CD4-positive, alpha-beta T cell treated with Interleukin-4 for 1 hour (primary cell): Measurements from ENCODE around the gene APOBEC3G.

ENCODE experiments used
- DNase-seq, 2 donors: peaks; one replicate each; pipeline ENCODE4 v3.0.0-alpha.2; 2020 to 2022

Gene APOBEC3G

DNA sequence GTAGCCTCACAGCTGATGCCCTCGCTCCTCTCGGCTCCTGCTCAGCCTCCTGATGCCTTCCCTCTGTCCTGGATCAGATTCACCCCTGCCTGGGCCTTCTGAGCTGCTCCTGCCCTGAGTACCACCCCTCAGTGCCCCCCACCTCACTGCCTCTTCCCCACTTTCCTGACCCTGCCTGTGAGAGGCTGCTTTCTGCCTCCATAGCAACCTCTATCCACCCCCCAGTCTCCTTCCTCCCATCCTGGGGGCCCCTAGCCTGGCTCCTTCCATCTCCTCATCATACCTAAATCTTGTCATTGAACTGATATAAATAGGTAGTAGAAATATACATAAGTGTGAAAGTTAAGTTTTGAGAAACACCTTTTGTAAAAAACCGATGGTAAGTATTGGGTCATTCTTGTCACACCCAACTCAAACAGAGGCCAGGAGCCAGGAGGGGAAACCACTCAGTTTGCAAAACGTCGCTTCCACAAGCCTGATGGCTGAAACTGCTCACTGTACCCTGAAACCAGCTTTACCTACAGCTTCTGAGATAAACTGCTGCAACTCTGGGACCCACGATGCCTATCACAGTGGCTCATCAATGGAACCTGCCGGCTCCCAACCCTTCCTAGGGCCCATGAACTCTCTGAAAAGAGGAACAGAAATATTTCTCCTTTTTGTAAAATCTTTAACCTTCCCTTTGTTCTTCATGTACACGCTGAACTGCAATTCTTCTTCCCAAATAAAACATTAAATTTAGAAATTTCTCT lies 15.2 kb downstream of the APOBEC3G start:
- no peak for DNase-seq

DNA sequence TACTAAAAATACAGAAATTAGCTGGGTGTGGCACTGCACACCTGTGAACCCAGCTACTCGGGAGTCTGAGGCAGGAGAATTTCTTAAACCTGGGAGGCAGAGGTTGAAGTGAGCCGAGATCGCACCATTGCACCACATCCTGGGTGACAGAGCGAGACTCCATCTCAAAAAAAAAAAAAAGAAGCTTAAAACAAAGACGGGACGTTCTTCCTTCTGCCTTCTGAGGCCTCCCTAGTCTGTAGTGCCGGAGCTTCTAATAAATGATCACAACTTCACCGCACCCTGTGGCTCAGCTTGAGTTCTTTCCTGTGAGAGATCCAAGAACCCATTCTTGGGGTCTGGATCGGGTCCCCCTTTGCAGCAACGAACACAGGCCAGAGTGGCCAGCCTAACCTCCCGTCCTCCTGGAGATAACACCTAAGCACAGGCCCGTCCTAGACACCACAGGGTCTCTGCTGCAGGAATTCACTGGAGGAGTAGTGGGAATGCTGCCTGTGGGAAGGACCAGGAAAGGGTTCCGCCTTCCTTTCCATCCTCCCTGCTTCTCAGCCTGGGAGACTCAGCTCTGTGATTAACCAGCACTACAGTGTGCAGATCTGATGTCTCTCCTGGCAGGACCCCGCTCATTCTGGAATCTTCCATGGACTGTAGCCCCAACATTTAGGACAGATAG lies 17.8 kb downstream of the APOBEC3G start:
- peak; percentile 37 to 59 for DNase-seq

DNA sequence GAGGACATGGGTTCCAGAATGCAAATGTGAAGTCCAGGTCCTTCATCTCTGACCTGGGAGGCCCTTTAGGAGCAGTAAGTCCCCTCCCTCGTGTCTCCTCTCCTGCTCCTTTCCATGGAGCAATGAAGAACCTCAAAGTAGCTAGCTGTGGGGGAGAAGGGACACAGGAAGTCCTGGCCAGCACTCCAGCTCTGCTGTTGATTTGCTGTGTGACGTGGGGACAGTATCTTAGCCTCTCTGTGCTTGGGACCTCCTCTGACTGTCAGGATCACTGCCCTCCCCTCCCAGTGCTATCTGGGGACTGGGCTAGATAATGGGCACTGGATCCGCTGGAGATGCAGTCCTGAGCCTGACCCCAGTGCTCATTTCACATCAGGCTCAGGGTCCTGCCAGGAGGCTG lies 18.9 kb downstream of the APOBEC3G start:
- DNase-seq, result no peak

DNA sequence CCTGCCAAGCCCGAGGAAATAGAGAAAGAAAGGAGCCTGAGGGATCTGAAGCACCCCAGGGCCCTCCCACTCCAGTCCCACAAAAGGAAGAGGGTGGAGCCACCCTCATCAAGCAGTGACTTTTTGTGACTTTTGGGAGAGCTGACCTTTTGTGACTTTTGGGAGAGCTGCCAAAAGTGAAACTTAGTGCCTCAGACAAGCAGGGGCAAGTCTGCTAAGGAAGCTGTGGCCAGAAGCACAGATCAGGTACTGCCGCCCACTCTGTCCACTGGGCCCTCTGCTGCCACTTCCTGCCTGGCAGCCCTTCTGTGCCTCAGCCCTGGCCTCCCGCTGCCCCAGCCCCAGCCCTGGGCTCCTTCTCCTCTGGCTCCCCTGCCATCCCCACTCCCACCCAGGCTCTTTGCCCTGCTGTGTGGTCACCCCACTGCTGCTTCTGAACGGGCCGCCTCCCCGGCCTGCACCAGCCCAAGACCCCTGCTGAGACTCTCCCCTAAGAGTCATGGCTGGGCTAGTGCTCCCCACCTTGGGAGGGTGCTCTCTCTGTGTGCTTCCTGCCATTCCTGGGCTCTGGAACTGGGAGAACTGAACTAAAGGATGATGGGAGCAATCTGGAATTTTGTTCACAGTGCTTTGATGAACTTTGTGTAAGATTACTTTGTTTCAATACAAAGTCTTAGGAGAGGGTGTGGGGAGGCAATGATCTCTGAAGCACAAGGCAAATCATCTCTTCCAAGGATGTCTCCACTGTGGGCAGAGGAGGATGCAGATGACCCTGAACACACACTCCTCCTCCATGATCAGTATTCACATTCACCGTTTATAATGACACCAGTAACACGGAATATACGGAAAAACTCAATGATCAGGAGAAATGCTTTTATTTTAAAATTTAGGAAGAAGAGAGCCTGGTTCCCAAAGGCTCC lies 20.3 kb downstream of the APOBEC3G start, which contains the start of gene APOBEC3H:
Gene APOBEC3H (plus strand): TSS at position 147 of the 923 bp plus-strand sequence. CDS start 3,035 bp downstream, outside the sequence.
- DNase-seq, result peak; percentile 43 to 59

DNA sequence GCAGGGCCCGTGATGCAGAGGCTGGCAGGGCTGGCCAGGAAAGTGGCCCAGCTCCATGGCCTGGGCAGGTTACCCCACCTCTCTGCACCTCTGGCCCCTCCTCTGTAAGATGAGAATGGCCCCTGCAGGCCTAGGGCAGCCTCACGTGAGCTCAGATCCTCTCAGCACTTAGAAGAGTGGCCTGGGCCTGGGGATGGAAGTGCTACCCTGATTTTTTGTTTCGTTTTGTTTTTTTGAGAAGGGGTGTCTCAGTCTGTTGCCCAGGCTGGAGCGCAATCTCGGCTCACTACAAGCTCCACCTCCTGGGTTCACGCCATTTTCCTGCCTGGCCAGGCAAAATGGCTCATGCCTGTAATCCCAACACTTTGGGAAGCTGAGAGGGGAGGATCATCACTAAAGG lies 21.0 kb downstream of the APOBEC3G start:
- peak in 1 of 2 donors; percentile 31 for DNase-seq

DNA sequence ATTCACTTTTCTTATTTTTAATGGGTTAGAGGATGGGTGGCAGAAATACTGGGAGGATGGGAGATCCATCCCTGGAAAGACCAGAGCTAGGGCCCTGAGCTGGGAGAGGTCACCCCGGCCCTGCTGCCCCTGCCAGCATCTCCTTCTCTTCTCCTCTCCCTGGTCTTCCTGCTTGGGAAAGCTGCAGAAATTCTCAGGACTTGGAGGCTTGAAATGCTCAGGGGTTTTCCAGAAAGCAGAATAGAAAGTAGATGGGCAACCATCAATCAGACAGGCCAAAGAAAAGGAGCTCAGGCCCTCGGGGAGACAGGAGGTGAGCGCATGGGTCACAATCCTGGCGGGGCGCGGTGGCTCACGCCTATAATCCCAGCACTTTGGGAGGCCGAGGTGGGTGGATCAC lies 21.5 kb downstream of the APOBEC3G start:
- no peak for DNase-seq

DNA sequence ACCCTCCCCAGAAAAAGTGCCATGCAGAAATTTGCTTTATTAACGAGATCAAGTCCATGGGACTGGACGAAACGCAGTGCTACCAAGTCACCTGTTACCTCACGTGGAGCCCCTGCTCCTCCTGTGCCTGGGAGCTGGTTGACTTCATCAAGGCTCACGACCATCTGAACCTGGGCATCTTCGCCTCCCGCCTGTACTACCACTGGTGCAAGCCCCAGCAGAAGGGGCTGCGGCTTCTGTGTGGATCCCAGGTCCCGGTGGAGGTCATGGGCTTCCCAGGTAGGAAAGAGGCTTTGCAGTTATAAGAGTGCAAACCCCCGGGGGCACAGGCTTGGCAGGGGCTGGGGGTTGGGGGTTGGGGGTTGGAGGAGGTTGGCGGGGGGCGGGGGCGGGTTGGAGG lies 24.2 kb downstream of the APOBEC3G start:
- no peak for DNase-seq

DNA sequence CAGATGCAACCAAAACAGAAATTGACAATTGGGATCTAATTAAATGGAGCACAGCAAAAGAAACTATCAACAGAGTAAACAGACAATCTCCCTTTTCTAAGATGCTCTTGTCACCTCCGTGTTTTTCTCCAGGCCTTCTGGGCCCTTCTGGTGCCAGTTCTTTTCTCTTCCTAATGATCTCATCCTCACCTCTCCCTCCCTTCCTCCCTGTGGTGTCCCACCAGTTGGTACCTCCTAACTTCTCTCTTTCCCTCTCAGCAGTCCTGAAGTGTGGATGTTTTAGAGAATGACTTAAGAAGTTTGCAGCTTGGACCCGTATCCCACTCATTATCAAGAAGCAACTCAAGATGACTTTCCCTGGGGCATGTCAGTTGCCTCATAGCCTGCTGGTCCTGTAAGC lies 26.4 kb downstream of the APOBEC3G start:
- DNase-seq, result no peak

DNA sequence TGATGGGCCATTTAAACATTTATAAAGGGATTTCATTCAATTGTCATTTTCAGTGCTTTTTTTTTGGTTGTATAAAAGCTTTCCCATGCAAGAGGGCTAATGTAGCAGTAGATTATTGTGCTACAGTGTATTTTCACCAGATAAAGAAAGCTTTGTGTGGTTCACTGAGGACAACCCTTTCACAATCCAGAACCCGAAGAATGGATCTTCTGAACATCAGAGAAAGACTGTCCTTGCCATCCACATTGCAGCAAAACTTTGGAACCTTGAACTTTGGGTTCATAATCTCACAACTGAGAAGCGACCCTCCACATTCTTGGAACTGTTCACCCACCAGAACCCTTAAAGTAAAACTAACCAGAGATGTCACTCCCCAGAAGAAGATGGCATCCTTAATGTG lies 29.3 kb downstream of the APOBEC3G start:
- DNase-seq, result no peak

DNA sequence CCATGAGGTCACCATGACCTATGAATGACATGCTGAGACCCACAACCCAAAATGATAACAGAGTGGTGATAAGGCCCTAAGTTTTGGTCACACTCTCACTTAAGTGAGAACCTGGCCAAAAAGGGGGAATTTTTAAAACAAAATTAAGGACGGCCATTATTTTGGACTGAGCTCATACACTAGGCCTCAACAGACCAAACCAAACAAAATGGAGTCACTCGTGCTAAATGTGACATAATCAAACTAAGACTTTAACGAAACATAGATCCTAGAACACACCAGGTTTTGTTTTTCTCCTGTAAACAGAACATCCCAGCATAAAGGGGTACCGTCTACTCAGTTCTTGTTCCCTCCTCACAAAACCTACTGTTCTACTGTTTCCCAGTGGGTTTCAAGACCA lies 31.4 kb downstream of the APOBEC3G start:
- no peak for DNase-seq

DNA sequence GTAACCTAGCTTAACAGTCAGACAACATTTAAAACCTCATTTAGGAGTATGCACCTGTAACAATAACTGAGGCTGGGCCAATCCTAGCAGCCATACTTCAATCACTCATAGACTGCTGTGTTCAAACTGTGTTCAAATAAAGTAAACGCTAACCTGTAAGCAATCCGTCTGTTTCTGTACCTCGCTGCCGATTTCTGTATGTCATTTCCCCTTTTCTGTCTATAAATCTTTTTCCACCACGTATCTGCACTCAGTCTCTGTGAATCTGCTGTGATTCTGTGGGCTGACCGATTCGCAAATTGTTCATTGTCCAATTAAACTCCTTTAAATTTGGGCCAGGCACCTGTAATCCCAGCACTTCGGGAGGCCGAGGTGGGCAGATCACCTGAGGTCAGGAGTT lies 32.3 kb downstream of the APOBEC3G start:
- no peak for DNase-seq

DNA sequence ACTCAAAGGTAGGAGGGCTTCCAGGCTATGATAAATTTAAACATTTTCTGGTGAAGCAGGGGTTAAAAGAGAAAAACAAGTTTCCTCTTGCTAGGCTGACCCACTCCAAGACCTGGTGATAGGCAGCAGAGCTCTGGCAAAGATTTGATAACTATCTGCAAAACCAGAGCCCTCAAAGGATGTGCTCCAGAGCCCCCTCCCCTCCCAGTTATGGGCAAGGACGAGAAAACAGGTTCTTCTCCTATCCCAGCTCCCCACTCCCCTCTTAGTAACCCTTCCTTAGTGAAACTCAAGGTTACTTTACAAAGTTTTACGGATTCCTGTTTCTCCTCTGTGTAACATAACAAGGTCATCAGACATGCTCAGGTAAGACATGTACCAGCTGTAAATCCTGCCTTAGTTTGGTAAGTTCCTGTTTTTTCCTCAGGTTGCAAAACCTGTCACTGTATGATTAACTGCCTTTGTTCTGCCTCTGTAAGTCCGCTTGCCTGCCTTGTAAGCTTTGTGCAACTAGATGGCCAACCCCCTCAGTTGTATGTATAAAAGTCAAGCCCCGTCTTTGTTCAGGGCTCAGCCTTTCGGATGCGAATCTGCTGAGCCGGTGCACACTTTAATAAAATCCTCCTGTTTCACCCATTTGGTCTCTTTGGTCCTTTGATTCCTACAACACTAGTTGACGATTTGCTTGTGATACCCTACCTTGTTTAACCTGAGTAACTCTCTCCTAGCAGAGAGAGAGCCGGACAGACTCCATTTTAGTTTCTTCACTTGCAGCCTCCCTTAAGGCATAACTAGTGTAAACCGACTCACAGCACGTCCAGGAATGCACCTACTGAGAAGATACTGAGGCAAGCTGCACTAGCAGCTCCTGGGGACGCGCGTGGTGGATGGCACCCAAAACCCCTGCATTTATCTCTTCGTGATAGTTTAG lies 33.8 kb downstream of the APOBEC3G start:
- DNase-seq, result no peak

DNA sequence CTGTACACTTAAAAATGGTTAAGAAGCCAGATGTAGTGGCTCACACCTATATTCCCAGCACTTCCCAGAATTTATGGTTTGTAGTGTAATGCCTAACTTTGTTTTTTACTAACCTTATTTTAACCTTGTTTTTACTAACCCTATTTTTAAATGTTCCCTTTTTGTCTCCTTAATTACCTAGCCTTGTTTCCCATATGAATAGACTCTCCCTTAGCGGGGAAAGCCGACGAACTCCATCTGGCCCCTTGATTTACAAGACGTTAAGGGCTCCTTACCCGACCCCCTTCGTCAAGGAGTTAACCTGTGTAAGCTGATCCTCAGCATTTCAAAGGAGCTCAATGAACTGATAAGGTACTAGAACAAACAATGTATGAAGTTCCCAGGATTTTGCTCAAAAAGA lies 37.0 kb downstream of the APOBEC3G start:
- DNase-seq, result no peak

DNA sequence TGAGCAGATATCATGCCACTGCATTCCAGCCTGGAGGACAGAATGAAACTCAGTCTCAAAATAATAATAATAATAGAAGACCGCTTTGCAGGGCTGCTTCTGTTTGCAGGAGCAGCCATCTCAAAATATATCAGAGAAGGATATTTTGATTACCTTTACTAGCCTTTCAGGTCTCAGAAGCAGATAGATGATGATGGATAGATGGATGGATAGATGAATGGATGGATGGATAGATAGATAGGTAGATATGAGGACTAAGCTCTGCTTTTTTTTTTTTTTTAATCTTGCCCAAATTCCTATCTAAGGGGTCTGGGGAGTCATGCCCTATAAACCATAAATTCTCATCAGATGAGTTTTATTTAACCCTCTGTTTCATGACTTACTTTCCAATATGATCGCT lies 38.5 kb downstream of the APOBEC3G start:
- DNase-seq, result no peak

DNA sequence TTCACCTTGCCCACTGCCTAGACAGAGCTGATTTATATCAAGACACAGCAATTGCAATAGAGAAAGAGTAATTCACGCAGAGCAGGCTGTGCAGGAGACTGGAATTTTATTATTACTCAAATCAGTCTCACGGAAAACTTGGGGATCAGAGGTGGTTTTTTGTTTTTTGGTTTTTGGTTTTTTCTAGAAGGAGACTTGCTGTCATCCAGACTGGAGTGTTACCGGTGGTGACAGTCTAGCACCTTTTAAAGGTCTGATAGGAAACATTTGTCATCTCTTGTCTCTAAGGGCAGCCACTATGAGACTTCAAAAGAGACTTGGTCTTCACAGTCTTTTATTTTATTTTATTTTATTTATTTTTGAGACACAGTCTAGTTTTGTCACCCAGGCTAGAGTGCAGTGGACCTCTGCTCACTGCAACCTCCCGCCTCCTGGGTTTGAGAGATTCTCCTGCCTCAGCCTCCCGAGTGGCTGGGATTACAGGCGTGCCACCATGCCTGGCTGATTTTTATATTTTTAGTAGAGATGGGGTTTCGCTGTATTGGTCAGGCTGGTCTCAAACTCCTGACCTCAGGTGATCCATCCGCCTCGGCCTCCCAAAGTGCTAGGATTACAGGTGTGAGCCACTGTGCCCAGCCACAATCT lies 39.0 kb downstream of the APOBEC3G start:
- DNase-seq, result peak; percentile 29 to 69

DNA sequence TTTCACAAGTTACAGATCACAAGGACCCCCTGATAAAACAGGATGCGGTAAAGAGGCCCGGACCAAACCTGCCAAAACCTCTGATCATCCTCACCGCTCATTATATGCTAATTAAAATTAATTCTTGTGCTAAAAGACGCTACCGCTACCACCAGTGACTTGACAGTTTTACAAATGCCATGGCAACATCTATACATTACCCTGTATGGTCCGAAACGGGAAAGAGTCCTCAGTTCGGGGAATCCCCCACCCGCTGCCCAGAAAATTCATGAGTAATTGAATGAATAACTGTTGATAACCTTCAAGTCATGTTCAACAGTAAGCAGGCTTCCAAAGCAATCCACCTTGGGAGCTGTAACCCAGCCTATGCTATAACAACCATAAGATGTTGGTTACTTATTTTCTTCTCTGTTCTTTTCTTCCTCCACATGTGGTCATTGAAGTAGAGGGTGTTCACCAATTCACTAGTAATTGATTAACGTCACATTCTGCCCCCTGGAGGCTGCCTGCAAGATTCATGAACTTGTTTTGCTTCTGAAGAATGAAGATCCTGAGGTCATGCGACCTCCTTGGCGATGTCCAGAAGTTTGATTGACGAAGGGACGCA lies 40.6 kb downstream of the APOBEC3G start:
- DNase-seq, result peak; percentile 80 to 89

DNA sequence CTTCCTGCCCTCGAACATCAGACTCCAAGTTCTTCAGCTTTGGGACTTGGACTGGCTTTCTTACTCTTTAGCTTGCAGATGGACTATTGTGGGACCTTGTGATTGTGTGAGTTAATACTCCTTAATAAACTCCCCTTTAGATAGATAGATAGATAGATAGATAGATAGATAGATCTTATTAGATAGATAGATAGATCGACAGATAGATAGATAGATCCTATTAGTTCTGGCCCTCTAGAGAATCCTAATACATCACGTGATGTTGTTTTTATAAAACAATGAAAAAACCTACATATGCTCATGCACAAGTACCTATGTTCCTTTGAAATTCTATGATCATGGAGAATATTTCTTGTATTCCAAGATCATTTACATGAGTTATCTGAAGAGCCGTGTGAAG lies 43.9 kb downstream of the APOBEC3G start:
- DNase-seq, result no peak

DNA sequence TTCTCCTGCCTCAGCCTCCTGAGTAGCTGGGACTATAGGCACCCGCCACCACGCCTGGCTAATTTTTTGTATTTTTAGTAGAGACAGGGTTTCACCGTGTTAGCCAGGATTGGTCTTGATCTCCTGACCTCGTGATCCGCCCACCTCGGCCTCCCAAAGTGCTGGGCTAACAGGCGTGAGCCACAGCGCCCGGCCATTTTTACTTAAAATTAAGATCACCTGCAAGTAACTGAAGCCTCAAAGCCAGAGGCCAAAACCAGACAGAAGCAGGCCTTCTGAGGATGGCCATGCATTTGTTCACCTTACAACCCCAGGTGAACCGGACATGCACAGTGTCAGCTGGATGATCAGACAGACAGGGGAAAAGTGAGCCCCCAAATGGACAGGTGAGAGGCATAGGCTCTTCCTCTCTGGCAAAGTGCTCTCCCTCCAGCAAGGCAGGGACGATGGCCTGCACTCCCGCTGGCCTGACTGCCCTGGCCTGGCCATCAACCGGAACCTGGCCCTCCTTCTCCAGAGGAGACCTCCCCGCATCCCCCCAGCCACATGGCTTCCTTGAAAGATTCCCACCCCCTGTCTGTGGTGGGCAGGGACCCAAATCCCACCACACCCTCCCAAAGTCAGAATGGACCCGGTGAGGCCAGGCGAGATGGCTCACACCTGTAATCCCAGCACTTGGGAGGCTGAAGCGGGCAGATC lies 45.8 kb downstream of the APOBEC3G start:
- no peak for DNase-seq

DNA sequence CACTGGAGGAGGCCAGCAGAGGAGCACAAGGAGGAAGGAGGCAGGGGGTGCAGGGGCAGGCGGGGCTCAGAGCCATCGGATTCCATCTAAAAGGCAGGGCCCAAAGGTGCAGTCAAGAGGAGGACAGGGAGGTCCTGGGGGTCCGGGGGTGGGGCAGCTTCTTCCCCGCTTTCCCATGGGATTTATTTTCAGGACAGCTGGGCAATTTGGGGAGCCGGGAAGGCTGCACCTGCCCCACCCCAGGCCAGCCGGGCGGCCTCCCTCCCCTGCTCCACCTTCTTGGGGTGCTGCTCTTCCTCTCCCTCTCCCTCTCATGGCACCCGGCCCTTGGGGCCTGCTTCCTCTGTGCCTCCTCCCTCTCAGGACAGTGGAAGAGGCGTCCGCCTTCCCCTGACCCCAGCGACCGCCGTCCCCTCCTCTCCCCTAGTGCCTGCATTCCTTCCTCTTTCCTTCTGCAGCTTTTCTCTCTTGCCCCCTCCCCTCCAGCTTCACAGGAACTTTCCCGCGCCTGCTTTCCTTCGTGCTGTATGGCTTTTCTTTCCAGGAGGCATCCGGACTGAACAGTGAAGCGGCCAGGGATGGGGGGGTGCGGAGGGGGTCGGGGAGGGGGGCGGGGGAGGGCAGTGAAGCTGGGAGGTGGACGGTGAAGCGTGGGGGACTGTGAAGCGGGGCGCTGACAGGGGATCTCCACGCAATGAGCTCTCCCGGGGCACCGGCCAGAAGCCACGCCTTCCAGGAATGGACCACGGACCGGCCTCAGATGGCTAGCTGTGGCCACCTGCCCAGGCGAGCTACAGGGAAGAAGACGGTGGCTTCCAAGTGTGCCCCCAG lies 46.9 kb downstream of the APOBEC3G start:
- no peak for DNase-seq

DNA sequence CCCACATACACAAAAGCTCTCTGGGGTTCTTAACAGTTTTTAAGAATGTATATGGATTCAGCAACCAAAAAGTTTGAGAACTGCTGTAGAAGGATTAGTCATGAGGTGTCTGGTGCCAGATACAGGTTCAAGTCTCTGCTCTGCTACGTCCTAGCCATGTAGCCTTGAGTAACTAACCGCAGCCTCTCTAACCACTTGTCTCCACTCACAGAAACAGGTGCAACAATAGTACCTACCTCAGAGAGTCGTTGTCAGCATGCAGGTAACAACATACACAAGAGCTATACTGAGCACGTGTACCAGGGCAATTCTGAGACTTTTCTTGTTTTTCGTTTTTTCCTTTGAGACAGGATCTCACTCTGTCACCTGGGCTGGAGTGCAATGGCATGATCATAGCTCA lies 48.5 kb downstream of the APOBEC3G start:
- no peak for DNase-seq
